ENCODE measurements around the gene PHACTR3. TPM values are rescaled to one million over a fixed set of nuclear protein-coding genes. Genes with fewer than 3 reads are reported as not detected.

PHACTR3 gene
- polyA plus RNA-seq, 10 donors, result 3.9 to 15.7 (median 7.7) TPM

GRCh38 chr20:59813126-59813947 lies 209.0 kb downstream of the PHACTR3 start:
- no peak for DNase-seq

GRCh38 chr20:59813948-59814839 lies 209.9 kb downstream of the PHACTR3 start:
- DNase-seq, result peak in 1 of 3 donors; percentile 31

GRCh38 chr20:59814840-59815340 lies 210.6 kb downstream of the PHACTR3 start:
- no peak for DNase-seq

- DNase-seq, result no peak
Observed at GRCh38 chr20:59816146-59816738, 211.9 kb downstream of the PHACTR3 start.

GRCh38 chr20:59817406-59817805 lies 213.1 kb downstream of the PHACTR3 start:
- no peak for DNase-seq

- DNase-seq, result no peak
Observed at GRCh38 chr20:59817846-59818615, 213.7 kb downstream of the PHACTR3 start.

GRCh38 chr20:59818911-59819310 lies 214.6 kb downstream of the PHACTR3 start:
- no peak for DNase-seq

- DNase-seq, result no peak
Observed at GRCh38 chr20:59819496-59820203, 215.3 kb downstream of the PHACTR3 start.

- peak; percentile 51 to 67 (median 64) for DNase-seq
Observed at GRCh38 chr20:59820204-59821041, 216.1 kb downstream of the PHACTR3 start.

GRCh38 chr20:59821201-59821600 lies 216.9 kb downstream of the PHACTR3 start:
- DNase-seq, result no peak

- no peak for DNase-seq
Observed at GRCh38 chr20:59821788-59822187, 217.4 kb downstream of the PHACTR3 start.

GRCh38 chr20:59822291-59823029 lies 218.1 kb downstream of the PHACTR3 start:
- no peak for DNase-seq

- DNase-seq, result no peak
Observed at GRCh38 chr20:59823030-59823423, 218.7 kb downstream of the PHACTR3 start.

GRCh38 chr20:59823491-59824259 lies 219.3 kb downstream of the PHACTR3 start:
- DNase-seq, result peak; percentile 51 to 78 (median 57)

GRCh38 chr20:59824711-59825562 lies 220.6 kb downstream of the PHACTR3 start:
- no peak for DNase-seq

GRCh38 chr20:59825563-59825920 lies 221.2 kb downstream of the PHACTR3 start:
- no peak for DNase-seq

Measured in muscle of back (tissue), 11 donors.